Measurements from ENCODE around the gene PAQR4. TPM values are rescaled to one million over a fixed set of nuclear protein-coding genes. Genes with fewer than 3 reads are reported as not detected.

Gene PAQR4
- polyA plus RNA-seq, 1 of the 3 experiments (the other 2 are of a cell fraction), result 8.8 TPM

GRCh38 chr16:2959206-2959605 is 9.9 kb upstream of the PAQR4 start:
- POLR2A ChIA-PET, result no interaction called here
- no peaks in the 10 kb centered on the region for H3K9me2 ChIP-seq
- H3F3A ChIP-seq (replicated peaks; ENCODE audit: insufficient read depth), result peaks cover 5% of the 10 kb centered on the region
- H3K36me3 ChIP-seq (replicated peaks in 1 of 2; ENCODE audit: control insufficient read depth in 1 of 2, insufficient read depth in 2 of 2, low read length in 1 of 2), result no peaks in the 10 kb centered on the region
- H2AFZ ChIP-seq (ENCODE audit: low read depth), result no peak overlapping the region
- H3K79me2 ChIP-seq (ENCODE audit: insufficient read depth), result no peaks in the 10 kb centered on the region
- DNase-seq, result no peak
- no peak overlapping the region for H3K4me2 ChIP-seq
- no peak overlapping the region for H3K4me3 ChIP-seq (ENCODE audit: low read depth in 2 of 2, low read length in 1 of 2)
- H4K20me1 ChIP-seq (ENCODE audit: insufficient read depth), result no peaks in the 10 kb centered on the region; the same call in 1 of the 2 replicates
- H3K4me1 ChIP-seq (ENCODE audit: control insufficient read depth in 1 of 2, insufficient read depth in 2 of 2, low read depth in 1 of 2, low read length in 1 of 2), result peaks cover 0 to 7% of the 10 kb centered on the region in 2 experiments; a peak in 1 of 4 replicates
- no peaks in the 10 kb centered on the region for H3K9me3 ChIP-seq
- TF ChIP-seq MAX (IDR thresholded peaks at IDR 0.05; ENCODE audit: low read depth) (no peak), NRF1 (IDR thresholded peaks at IDR 0.05; ENCODE audit: low read depth, low read length) (no peak), FOSL2 (IDR thresholded peaks at IDR 0.05; ENCODE audit: borderline replicate concordance, low read depth) (no peak)
- CTCF ChIA-PET, result interaction anchor here (0.7 kb wide), 1 partner anchor 1617 kb away, joined by 3 read pairs; no protein-coding TSS in a partner anchor
- H3K27ac ChIP-seq (ENCODE audit: low read depth in 2 of 2, low read length in 1 of 2), result no peak overlapping the region
- H3K27me3 ChIP-seq (ENCODE audit: insufficient read depth), result peaks cover 28% of the 10 kb centered on the region
- no peak overlapping the region for H3K9ac ChIP-seq
- WGBS (ENCODE audit: low lambda C conversion rate), result 22% methylated on average over 9 of the region's 10 CpGs

GRCh38 chr16:2960183-2961010 is 8.8 kb upstream of the PAQR4 start:
- H3K9me3 ChIP-seq, result no peaks in the 10 kb centered on the region
- peaks cover 0 to 14% of the 10 kb centered on the region in 2 experiments; a peak in 1 of 4 replicates for H3K4me1 ChIP-seq (ENCODE audit: control insufficient read depth in 1 of 2, insufficient read depth in 2 of 2, low read depth in 1 of 2, low read length in 1 of 2)
- no peaks in the 10 kb centered on the region for H3K79me2 ChIP-seq (ENCODE audit: insufficient read depth)
- no peaks in the 10 kb centered on the region for H3K9me2 ChIP-seq
- no peak for TF ChIP-seq CHD2 (IDR thresholded peaks at IDR 0.05; ENCODE audit: low read length, partially characterized antibody)
- TF ChIP-seq MXI1 (IDR thresholded peaks at IDR 0.05; ENCODE audit: low read depth, low read length), result no peak
- no peak for TF ChIP-seq TEAD4 (IDR thresholded peaks at IDR 0.05; ENCODE audit: borderline replicate concordance, insufficient read depth)
- no peak for TF ChIP-seq SIN3A (IDR thresholded peaks at IDR 0.05; ENCODE audit: borderline replicate concordance, low read depth, low read length)
- H3K27me3 ChIP-seq (ENCODE audit: insufficient read depth), result peaks cover 28% of the 10 kb centered on the region
- H4K20me1 ChIP-seq (ENCODE audit: insufficient read depth), result no peaks in the 10 kb centered on the region; the same call in 1 of the 2 replicates
- CTCF ChIA-PET, result interaction anchor here (0.8 to 2.6 kb wide), 10 partner anchors 11 to 106 kb away, joined by 3 to 21 read pairs (median 3); a partner anchor contains a TSS
- POLR2A ChIA-PET, result no interaction called here
- 38% methylated on average over 15 of the region's 17 CpGs for WGBS (ENCODE audit: low lambda C conversion rate)
- DNase-seq, result no peak
- peaks cover 5% of the 10 kb centered on the region for H3F3A ChIP-seq (replicated peaks; ENCODE audit: insufficient read depth)
- no peak overlapping the region for H3K4me3 ChIP-seq (ENCODE audit: low read depth in 2 of 2, low read length in 1 of 2)
- H3K27ac ChIP-seq (ENCODE audit: low read depth in 2 of 2, low read length in 1 of 2), result no peak overlapping the region
- no peak overlapping the region for H3K9ac ChIP-seq
- H3K4me2 ChIP-seq, result no peak overlapping the region
- H2AFZ ChIP-seq (ENCODE audit: low read depth), result no peak overlapping the region
- no peaks in the 10 kb centered on the region for H3K36me3 ChIP-seq (replicated peaks in 1 of 2; ENCODE audit: control insufficient read depth in 1 of 2, insufficient read depth in 2 of 2, low read length in 1 of 2)

DNA sequence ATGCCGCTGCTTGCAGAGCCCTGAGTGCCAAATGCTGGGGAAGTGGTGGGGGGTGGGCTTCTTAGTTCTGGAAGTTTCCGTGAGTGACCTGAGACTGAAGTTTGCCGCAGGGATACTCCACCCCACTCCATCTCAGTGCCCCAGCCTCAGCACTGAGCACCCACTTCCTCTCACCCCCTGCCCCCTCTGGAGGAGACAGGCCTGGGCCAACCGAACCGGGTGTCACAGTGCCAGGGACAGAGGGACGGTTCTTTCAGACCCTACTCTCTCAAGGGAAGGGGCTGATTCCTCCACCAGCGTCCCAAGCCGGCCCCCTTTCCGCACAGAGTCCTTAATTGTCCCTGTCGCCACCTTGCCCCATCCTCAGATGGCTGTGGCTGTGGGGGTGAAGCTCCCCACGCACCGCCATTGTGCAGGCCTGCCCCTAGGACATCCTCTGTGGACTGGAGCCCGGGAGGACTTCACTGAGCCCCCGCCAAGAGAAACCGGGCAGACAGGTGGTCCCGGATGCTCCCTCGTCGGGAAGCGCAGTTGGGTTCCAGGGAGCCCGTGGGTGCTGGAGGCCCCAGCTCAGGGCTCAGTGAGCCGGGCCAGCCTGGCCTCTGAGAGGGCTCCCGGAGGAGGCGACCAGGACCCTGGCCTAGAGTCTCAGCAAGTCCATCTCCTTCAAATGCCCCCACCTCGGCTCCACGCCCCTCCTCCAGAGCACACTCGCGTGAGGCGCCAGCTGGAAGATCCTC is 6.6 kb upstream of the PAQR4 start:
- DNase-seq, result no peak
- Histone ChIP-seq H3K27me3 (ENCODE audit: insufficient read depth) (peaks cover 28% of the 10 kb centered on the region), H3K79me2 (ENCODE audit: insufficient read depth) (no peaks in the 10 kb centered on the region), H3K9ac (no peak overlapping the region), H3K4me3 (ENCODE audit: low read depth in 2 of 2, low read length in 1 of 2) (no peak overlapping the region), H4K20me1 (ENCODE audit: insufficient read depth) (no peaks in the 10 kb centered on the region; the same call in 1 of the 2 replicates), H3K27ac (ENCODE audit: low read depth in 2 of 2, low read length in 1 of 2) (no peak overlapping the region), H3K9me2 (no peaks in the 10 kb centered on the region), H3K4me1 (ENCODE audit: control insufficient read depth in 1 of 2, insufficient read depth in 2 of 2, low read depth in 1 of 2, low read length in 1 of 2) (peaks cover 0 to 14% of the 10 kb centered on the region in 2 experiments; a peak in 1 of 4 replicates), H3K36me3 (replicated peaks in 1 of 2; ENCODE audit: control insufficient read depth in 1 of 2, insufficient read depth in 2 of 2, low read length in 1 of 2) (no peaks in the 10 kb centered on the region), H3F3A (replicated peaks; ENCODE audit: insufficient read depth) (peaks cover 5% of the 10 kb centered on the region), H3K9me3 (no peaks in the 10 kb centered on the region), H2AFZ (ENCODE audit: low read depth) (no peak overlapping the region), H3K4me2 (no peak overlapping the region)
- no peak for TF ChIP-seq EP300 (IDR thresholded peaks at IDR 0.05; ENCODE audit: borderline replicate concordance in 1 of 2, low read depth in 1 of 2, low read length in 1 of 2)
- TF ChIP-seq MXI1 (IDR thresholded peaks at IDR 0.05; ENCODE audit: low read depth, low read length), result no peak
- no peak for TF ChIP-seq RXRA (IDR thresholded peaks at IDR 0.05; ENCODE audit: borderline replicate concordance, low read depth)
- no peak for TF ChIP-seq FOXJ3 (CRISPR knock-in tag; IDR thresholded peaks at IDR 0.05)
- ChIA-PET POLR2A (no interaction called here), CTCF (interaction anchor here (0.7 to 3.6 kb wide), 28 partner anchors 8 to 124 kb away, joined by 3 to 25 read pairs (median 4); partner anchors contain the start of genes FLYWCH2 and PKMYT1)
- 48% methylated on average over 20 of the region's 28 CpGs for WGBS (ENCODE audit: low lambda C conversion rate)

All from SK-N-SH (cell line).